CD4-positive, alpha-beta T cell treated with Interleukin-12 subunit alpha and Interleukin-12 subunit beta, for 1 hour (primary cell): Measurements from ENCODE around the gene SH3D19.

Experiments used
- DNase-seq: peaks from one replicate; pipeline ENCODE4 v3.0.0-alpha.2; 2020

Gene SH3D19

DNA sequence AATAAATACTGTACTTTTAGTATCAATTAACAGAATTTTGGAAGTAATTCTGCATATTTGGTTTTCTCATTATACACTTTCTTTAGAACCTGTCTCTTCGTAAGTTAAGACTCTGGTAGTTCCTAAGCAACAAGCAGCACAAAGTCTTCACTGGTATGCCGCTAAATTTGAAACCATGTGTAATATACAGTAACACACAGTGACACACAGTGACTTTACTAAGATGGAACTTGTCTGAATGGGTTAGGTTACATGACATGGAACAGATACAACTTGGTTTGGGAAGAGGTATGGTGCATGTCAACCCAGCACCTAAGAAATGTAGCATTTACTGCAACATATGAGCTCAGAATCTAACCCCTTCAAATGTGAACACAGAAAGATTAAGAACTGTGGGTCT is 132.0 kb downstream of the SH3D19 start:
- no peak for DNase-seq

DNA sequence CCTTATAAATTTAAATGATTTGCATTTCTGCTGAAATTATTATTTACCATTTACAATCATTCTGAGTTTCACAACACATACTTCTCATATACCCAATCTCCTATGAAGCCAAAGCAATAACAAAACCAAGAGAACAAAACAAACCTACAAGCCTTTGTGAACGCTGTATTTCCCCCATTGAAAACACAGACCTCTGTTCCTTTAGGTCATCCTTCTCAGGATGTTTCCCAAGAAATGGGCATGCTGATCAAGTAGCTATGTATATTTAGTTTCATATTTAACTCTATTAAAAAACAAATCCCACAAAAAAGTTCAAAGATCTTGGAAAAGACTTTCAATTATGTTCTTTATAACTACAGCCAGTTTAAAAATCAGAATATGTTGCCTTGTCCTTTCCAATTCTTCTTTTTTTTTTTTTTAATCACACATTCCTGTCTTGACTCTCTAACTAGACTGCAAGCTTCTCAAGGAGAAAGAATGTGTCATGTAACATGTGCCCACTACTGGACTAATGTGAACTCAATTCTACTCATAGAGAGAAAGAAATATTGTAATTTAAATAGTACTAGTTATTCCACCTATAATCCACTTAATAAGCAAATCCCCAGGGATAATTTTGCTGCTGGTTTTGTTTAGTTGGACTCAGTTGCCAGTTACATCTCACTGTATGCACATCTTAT is 132.7 kb downstream of the SH3D19 start:
- DNase-seq, result no peak

DNA sequence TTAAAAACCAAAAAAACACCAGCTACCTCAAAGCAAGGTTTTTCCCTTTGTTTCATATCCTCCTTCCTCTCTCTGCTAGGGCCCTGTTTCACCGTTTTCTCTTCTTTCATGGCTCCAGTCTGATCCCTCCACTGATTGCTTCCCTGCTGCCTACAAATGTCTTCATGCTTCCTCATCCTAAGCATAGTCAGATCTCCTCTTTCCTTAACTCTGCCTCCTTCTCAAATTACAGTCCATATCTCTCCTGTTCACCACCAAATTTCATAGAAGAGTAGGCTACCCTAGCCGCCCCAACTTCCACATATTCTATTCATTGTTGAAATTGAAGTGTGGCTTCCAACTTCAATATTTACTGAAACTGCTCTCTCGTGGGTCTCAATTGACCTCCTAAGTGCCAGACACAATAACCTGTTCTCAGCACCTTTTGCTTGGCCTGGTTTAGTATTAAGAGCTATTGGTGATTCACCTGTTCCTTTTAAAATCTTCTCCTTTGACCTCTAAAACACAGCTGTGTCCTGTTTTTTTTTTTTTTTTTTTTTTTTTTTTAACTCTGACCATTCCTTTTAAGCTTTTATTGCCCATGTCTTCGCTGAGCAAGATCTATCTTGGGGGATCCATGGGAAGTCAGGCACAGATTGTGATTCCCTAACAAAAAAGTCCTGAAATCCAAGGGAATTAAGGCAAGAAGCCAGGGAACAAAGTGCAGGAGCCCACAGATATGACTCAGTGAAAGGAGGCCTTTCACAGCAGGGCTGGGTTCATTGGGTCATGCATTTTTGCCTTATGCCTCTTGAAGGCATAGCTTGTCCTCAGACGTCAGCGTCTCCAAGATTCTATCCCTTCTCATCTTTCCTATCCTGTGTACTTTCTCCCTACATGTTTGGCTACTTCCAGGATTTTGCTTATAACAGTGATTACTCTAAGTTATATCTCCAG is 140.6 kb downstream of the SH3D19 start:
- DNase-seq, result no peak

DNA sequence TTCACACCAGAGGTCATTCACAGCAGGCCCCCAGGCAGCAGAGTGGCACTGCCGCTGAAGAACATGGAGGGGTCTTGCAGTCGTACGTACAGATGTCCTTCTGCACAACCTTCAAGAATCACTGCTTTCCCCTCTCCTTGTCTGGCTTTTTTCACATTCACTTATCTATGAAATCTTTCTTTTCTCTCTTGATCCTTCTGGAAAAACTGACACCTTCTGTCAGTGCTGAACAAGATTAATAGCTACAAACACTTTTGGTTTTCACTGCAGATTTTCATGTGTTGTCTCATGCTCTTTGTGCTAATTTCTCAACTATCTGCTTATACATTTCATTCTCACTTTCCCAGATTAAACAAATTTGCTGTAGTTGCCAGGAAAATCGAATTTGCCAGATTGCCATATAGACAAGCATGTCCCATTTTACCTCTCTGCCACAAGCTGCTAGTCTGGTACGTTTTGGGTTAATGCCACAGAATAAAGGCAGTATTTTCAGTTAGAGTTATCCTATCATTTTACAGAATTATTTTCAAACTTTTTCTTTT is 142.9 kb downstream of the SH3D19 start:
- DNase-seq, result no peak

- no peak for DNase-seq
These were observed 148.7 kb downstream of the SH3D19 start for GRCh38 chr4:151176685-151177084.

- DNase-seq, result no peak
These were observed 149.4 kb downstream of the SH3D19 start for GRCh38 chr4:151175754-151176631.

GRCh38 chr4:151175233-151175632 is 150.2 kb downstream of the SH3D19 start:
- DNase-seq, result no peak

DNA sequence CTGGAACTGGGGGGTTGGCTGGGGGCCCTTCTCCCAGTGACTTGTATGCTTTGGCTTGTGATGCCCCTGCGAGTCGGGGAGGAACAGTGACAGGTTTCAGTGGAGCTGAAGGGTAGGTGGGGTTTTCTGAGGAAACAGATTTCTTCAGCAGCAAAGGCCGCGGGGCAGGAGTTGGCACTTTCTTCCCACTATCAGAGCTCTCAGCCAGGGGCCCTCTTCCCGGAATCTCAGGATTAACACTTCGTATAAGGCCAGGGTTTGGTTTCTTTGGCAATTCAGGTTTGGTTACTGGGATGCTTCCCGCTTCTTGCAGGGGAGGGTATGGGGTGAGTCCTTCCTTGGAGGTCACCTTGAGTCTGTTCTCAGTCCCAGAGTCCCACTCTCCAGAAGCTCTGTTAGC is 150.6 kb downstream of the SH3D19 start:
- no peak for DNase-seq

- DNase-seq, result no peak
These were observed 151.5 kb downstream of the SH3D19 start for GRCh38 chr4:151173871-151174270.

- DNase-seq, result no peak
These were observed 155.5 kb downstream of the SH3D19 start for GRCh38 chr4:151169900-151170299.

DNA sequence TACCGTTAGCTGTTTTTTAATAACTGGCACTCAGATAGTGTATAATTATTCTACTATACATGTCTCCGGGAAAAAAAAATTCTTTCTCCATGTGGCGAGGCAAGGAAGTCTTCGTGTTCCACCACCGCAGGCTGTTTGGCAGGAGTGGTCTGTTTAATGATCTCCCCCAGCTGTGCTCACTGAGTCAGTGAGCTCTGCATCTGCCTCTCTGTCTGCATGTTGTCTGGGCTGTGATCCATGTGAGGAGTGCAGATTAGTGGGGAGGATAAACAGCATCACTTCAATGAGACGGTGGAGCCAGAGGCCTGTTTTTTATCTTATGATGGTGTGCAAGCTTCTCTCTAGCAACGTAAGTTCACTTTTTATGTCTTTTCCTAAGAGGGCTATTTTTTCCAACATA is 156.2 kb downstream of the SH3D19 start:
- DNase-seq, result no peak

DNA sequence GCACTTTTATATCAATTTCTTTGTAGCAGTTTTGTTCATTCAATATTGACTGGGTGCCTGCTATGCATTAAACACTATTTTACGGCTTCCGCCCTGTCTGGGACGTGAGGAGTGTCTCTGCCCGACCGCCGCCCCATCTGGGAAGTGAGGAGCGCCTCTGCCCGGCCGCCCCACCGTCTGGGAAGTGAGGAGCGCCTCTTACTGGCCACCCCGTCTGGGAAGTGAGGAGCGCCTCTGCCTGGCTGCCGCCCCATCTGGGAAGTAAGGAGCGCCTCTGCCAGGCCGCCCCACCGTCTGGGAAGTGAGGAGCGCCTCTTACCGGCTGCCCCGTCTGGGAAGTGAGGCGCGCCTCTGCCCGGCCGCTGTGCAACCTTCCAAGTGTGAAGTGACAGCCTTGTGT is 157.8 kb downstream of the SH3D19 start:
- DNase-seq, result no peak

DNA sequence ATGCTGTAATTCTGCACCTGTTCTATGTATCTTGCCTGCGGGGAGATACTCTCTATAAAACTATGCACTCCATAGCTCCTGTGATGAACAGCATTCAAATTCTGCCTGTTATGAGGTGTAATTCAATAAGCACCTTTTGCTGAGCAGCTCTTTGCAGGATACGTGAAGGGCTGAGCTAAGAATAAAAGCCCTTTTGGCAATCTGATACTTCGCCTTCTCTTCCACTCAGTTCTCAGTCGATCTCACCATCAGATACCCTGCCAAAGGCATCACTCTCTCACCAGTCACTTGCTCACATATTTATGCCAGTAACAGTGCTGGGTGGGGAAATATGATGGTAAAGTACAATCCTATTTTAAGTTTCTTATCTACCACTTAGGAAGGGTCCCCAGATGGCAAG is 158.8 kb downstream of the SH3D19 start:
- no peak for DNase-seq

GRCh38 chr4:151165205-151166000 is 160.0 kb downstream of the SH3D19 start:
- no peak for DNase-seq

GRCh38 chr4:151163855-151164254 is 161.6 kb downstream of the SH3D19 start:
- no peak for DNase-seq

- DNase-seq, result no peak
These were observed 166.4 kb downstream of the SH3D19 start for GRCh38 chr4:151158979-151159378.

DNA sequence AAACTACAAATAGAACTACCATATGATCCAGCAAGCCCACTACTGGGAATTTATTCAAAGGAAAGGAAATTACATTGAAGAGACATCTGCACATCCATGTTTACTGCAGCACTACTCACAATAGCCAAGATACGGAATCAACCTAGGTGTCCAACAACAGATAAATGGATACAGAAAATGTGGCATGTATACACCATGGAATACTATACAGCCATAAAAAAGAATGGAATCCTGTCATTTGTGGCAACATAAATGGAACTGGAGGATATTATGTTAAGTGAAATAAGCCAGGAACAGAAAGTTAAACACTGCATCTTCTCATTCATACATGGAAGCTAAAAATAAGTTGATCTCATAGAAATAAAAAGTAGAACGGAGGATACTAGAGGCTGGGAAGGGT is 167.9 kb downstream of the SH3D19 start:
- no peak for DNase-seq

DNA sequence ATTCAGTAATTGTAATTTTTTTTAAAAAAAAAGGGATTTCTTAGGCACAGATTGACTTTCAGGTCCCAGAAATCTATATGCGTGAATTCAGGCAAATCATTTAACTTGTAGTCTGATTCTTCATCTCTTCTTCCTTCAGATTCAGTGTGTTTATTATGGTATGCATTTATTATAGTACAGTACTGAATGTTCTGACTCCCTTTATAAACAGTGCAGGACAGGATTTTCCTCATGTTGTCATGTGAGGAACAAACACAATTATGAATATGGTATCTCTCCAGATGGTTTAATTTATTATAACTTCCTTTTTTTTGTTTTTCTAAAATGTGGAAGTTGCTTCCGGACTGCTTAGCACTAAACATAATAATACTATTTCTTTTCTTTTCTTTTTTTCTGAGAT is 171.8 kb downstream of the SH3D19 start:
- no peak for DNase-seq

GRCh38 chr4:151152028-151152427 is 173.4 kb downstream of the SH3D19 start:
- no peak for DNase-seq

- DNase-seq, result no peak
These were observed 174.4 kb downstream of the SH3D19 start for GRCh38 chr4:151150821-151151580.

GRCh38 chr4:151148261-151148660 is 177.1 kb downstream of the SH3D19 start:
- DNase-seq, result no peak
